ENCODE measurements around the gene HAGHL.

Gene HAGHL

DNA sequence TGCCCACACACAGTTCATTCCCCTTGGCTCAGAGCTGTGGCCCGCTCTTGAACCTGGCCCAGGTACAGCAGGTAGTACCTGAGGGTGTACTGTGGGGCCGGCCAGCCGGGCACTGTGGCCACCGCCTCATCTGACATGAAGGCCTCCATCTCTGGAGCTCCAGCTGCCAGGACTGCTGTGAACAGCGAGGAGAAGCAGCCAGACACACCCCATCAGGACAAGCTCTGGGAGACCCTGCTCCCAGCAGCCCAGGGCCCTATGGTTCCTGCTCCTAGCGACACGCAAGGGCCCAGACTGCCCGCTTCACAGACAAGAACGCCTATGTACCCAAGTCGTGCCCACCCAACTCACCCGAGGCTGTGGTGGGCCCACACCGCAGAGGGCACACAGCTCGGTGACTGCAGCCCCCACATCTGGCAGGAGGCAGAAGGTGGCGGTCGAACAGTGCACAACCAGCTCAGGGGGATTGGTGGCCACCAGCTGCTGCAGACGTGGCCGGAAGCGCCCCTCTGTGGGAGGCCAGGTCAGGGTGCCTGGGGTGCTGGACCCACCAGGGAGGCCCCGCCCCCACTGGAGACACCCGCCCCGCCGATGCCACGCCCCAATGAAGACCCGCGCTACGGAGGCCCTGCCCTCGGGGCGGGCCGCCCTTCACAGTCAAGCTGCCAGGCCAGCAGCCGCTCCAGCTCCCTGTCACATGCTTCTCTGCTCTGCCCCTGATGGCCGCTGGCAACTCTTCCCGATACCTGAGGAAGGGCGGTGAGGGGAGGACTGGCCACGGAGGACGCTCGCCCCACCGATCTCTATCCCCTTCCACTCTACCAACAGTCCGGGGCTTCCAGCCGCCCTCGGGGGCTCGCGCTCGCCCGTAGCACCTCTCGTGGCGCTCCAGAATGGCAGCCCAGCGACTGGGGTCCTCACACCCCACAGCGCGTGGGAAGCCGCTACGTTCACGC is 47.8 kb upstream of the HAGHL start (continued):
- TF ChIP-seq ZNF473 (tag by site-specific recombination; IDR thresholded peaks at IDR 0.05) (no peak), ZBTB20 (tag by site-specific recombination; IDR thresholded peaks at IDR 0.05) (no peak), ZNF132 (tag by site-specific recombination; IDR thresholded peaks at IDR 0.05; ENCODE audit: borderline replicate concordance) (no peak), ZNF704 (tag by site-specific recombination; IDR thresholded peaks at IDR 0.05) (no peak), HOXD13 (CRISPR knock-in tag; IDR thresholded peaks at IDR 0.05; ENCODE audit: borderline replicate concordance) (no peak), ZNF555 (tag by site-specific recombination; conservative IDR thresholded peaks at IDR 0.05) (no peak), WT1 (tag by site-specific recombination; IDR thresholded peaks at IDR 0.05) (peak; percentile 58; the same call in 1 of the 2 replicates), ZNF48 (tag by site-specific recombination; IDR thresholded peaks at IDR 0.05) (no peak), ZNF548 (tag by site-specific recombination; IDR thresholded peaks at IDR 0.05) (no peak), ZIC2 (tag by site-specific recombination; IDR thresholded peaks at IDR 0.05) (peak; percentile 88), ZNF221 (tag by site-specific recombination; IDR thresholded peaks at IDR 0.05; ENCODE audit: borderline replicate concordance) (no peak), ZNF280D (tag by site-specific recombination; IDR thresholded peaks at IDR 0.05) (no peak), ZNF561 (tag by site-specific recombination; IDR thresholded peaks at IDR 0.05; ENCODE audit: borderline replicate concordance) (no peak), ZSCAN23 (tag by site-specific recombination; IDR thresholded peaks at IDR 0.05) (no peak), ZFP37 (tag by site-specific recombination; IDR thresholded peaks at IDR 0.05) (no peak; the same call in 1 of the 2 replicates), MYNN (tag by site-specific recombination; IDR thresholded peaks at IDR 0.05; ENCODE audit: borderline replicate concordance) (no peak), BCL11B (tag by site-specific recombination; IDR thresholded peaks at IDR 0.05; ENCODE audit: low read depth) (no peak), ZNF121 (tag by site-specific recombination; IDR thresholded peaks at IDR 0.05) (no peak), ZNF544 (tag by site-specific recombination; IDR thresholded peaks at IDR 0.05) (no peak), ZSCAN16 (tag by site-specific recombination; IDR thresholded peaks at IDR 0.05) (no peak), ZNF701 (tag by site-specific recombination; IDR thresholded peaks at IDR 0.05) (no peak), ZNF292 (tag by site-specific recombination; IDR thresholded peaks at IDR 0.05; ENCODE audit: borderline replicate concordance, low read depth) (no peak), ZNF335 (tag by site-specific recombination; conservative IDR thresholded peaks at IDR 0.05) (peak; percentile 86), ZNF426 (tag by site-specific recombination; IDR thresholded peaks at IDR 0.05) (no peak), ZNF211 (tag by site-specific recombination; IDR thresholded peaks at IDR 0.05; ENCODE audit: low read depth) (no peak), ZNF585B (tag by site-specific recombination; IDR thresholded peaks at IDR 0.05) (no peak)
- TF ChIP-seq, protein P1, sequence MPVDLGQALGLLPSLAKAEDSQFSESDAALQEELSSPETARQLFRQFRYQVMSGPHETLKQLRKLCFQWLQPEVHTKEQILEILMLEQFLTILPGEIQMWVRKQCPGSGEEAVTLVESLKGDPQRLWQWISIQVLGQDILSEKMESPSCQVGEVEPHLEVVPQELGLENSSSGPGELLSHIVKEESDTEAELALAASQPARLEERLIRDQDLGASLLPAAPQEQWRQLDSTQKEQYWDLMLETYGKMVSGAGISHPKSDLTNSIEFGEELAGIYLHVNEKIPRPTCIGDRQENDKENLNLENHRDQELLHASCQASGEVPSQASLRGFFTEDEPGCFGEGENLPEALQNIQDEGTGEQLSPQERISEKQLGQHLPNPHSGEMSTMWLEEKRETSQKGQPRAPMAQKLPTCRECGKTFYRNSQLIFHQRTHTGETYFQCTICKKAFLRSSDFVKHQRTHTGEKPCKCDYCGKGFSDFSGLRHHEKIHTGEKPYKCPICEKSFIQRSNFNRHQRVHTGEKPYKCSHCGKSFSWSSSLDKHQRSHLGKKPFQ (tag by site-specific recombination; IDR thresholded peaks at IDR 0.05), result peak; percentile 67; the same call in 1 of the 2 replicates
- TF ChIP-seq, protein P2, sequence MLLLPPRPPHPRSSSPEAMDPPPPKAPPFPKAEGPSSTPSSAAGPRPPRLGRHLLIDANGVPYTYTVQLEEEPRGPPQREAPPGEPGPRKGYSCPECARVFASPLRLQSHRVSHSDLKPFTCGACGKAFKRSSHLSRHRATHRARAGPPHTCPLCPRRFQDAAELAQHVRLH (tag by site-specific recombination; IDR thresholded peaks at IDR 0.05), result no peak
- TF ChIP-seq, protein P3, sequence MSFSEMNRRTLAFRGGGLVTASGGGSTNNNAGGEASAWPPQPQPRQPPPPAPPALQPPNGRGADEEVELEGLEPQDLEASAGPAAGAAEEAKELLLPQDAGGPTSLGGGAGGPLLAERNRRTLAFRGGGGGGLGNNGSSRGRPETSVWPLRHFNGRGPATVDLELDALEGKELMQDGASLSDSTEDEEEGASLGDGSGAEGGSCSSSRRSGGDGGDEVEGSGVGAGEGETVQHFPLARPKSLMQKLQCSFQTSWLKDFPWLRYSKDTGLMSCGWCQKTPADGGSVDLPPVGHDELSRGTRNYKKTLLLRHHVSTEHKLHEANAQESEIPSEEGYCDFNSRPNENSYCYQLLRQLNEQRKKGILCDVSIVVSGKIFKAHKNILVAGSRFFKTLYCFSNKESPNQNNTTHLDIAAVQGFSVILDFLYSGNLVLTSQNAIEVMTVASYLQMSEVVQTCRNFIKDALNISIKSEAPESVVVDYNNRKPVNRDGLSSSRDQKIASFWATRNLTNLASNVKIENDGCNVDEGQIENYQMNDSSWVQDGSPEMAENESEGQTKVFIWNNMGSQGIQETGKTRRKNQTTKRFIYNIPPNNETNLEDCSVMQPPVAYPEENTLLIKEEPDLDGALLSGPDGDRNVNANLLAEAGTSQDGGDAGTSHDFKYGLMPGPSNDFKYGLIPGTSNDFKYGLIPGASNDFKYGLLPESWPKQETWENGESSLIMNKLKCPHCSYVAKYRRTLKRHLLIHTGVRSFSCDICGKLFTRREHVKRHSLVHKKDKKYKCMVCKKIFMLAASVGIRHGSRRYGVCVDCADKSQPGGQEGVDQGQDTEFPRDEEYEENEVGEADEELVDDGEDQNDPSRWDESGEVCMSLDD (tag by site-specific recombination; IDR thresholded peaks at IDR 0.05), result no peak
- TF ChIP-seq, protein P4, sequence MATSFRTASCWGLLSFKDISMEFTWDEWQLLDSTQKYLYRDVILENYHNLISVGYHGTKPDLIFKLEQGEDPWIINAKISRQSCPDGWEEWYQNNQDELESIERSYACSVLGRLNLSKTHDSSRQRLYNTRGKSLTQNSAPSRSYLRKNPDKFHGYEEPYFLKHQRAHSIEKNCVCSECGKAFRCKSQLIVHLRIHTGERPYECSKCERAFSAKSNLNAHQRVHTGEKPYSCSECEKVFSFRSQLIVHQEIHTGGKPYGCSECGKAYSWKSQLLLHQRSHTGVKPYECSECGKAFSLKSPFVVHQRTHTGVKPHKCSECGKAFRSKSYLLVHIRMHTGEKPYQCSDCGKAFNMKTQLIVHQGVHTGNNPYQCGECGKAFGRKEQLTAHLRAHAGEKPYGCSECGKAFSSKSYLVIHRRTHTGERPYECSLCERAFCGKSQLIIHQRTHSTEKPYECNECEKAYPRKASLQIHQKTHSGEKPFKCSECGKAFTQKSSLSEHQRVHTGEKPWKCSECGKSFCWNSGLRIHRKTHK (tag by site-specific recombination; IDR thresholded peaks at IDR 0.05), result no peak

Data from HEK293 (cell line).